DOHH2 (cell line): ENCODE measurements around the gene COL5A2.

Source experiments
- H3F3A ChIP-seq: fragments of 200-600 bp; sonication (generic), shearing (Covaris generic); 2 replicates; pipeline ENCODE4 v1.6.0; 2016; ENCODE audit warnings: antibody characterized with exemption, mild to moderate bottlenecking; ENCODE audit not compliant: control insufficient read depth, insufficient read depth
- H3K27ac ChIP-seq: fragments of 200-600 bp; sonication (generic); 2 replicates; pipeline ENCODE4 v1.5.1; 2014; ENCODE audit warnings: low read depth, mild to moderate bottlenecking, low read length, moderate library complexity
- H3K27me3 ChIP-seq: fragments of 200-600 bp; sonication (generic); 2 replicates; pipeline ENCODE4 v1.6.1; 2014; ENCODE audit warnings: mild to moderate bottlenecking, low read length, mixed read lengths; ENCODE audit not compliant: control insufficient read depth
- H3K36me3 ChIP-seq: fragments of 200-600 bp; sonication (generic); 2 replicates; pipeline ENCODE4 v1.6.1; 2014; ENCODE audit warnings: mild to moderate bottlenecking, low read length, moderate library complexity, mixed read lengths; ENCODE audit not compliant: control insufficient read depth
- H3K4me1 ChIP-seq: fragments of 200-600 bp; sonication (generic); 2 replicates; pipeline ENCODE4 v1.6.1; 2014; ENCODE audit warnings: mild to moderate bottlenecking, low read length, mixed read lengths; ENCODE audit not compliant: control insufficient read depth
- H3K4me2 ChIP-seq: fragments of 200-600 bp; sonication (generic); 2 replicates; pipeline ENCODE4 v1.6.0; 2014; ENCODE audit warnings: mild to moderate bottlenecking, low read length, moderate library complexity
- H3K4me3 ChIP-seq: fragments of 200-600 bp; sonication (generic); 2 replicates; pipeline ENCODE4 v1.5.1; 2014; ENCODE audit warnings: mild to moderate bottlenecking, low read length, mixed read lengths
- H3K79me2 ChIP-seq: fragments of 200-600 bp; sonication (generic); 2 replicates; pipeline ENCODE4 v1.6.1; 2014; ENCODE audit warnings: mild to moderate bottlenecking, low read length, mixed read lengths; ENCODE audit not compliant: control insufficient read depth
- H3K9me2 ChIP-seq: fragments of 200-600 bp; sonication (generic); replicated peaks from 2 replicates; pipeline ENCODE4 v1.6.1; 2014; ENCODE audit warnings: mild to moderate bottlenecking, low read length, mixed read lengths; ENCODE audit not compliant: control insufficient read depth
- H3K9me3 ChIP-seq: fragments of 200-600 bp; sonication (generic); 2 replicates; pipeline ENCODE4 v1.6.1; 2014; ENCODE audit warnings: antibody characterized with exemption, low read length, mixed read lengths; ENCODE audit not compliant: control insufficient read depth, insufficient read depth
- H4K20me1 ChIP-seq: fragments of 200-600 bp; sonication (generic); 2 replicates; pipeline ENCODE4 v1.6.0; 2014; ENCODE audit warnings: low read depth, mild to moderate bottlenecking, antibody characterized with exemption, low read length, moderate library complexity; ENCODE audit not compliant: control insufficient read depth, insufficient read depth
- EZH2phosphoT487 ChIP-seq: fragments of 200-600 bp; sonication (generic); IDR thresholded peaks from 2 replicates; pipeline ENCODE4 v1.6.1; 2017; ENCODE audit warnings: borderline replicate concordance, mild to moderate bottlenecking, antibody characterized with exemption, low read length, moderate library complexity, mixed read lengths
- TF ChIP-seq, protein P1 (sequence below): fragments of 200-600 bp; sonication (generic); IDR thresholded peaks from one replicate; pipeline ENCODE4 v1.5.1; 2014; ENCODE audit warnings: antibody characterized with exemption, mild to moderate bottlenecking, low read depth, low read length; ENCODE audit not compliant: poor library complexity, severe bottlenecking

COL5A2 gene

DNA sequence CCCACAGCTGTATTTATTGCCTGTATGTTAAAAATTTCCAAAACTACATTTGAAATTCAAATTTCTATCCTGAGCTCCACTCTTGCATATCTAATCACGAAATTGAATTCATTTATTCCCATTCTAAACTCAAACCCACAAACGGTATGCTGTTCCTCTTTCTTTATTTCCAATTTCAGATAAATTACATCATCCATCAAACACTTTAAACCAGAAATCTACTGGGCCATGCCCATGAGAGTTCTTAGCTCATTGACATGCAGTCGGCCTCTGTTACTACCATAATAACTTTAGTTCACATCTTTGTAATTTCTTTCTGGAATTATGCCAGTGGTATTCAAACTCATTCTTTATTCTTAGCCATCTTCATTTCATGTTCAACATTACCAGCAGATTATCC lies 105.1 kb downstream of the COL5A2 start:
- H3K36me3 ChIP-seq: no peaks in the 10 kb centered on the region
- no peaks in the 10 kb centered on the region for H3F3A ChIP-seq
- H3K4me2 ChIP-seq: no peak overlapping the region
- no peaks in the 10 kb centered on the region for H3K9me3 ChIP-seq
- TF ChIP-seq, protein P1, sequence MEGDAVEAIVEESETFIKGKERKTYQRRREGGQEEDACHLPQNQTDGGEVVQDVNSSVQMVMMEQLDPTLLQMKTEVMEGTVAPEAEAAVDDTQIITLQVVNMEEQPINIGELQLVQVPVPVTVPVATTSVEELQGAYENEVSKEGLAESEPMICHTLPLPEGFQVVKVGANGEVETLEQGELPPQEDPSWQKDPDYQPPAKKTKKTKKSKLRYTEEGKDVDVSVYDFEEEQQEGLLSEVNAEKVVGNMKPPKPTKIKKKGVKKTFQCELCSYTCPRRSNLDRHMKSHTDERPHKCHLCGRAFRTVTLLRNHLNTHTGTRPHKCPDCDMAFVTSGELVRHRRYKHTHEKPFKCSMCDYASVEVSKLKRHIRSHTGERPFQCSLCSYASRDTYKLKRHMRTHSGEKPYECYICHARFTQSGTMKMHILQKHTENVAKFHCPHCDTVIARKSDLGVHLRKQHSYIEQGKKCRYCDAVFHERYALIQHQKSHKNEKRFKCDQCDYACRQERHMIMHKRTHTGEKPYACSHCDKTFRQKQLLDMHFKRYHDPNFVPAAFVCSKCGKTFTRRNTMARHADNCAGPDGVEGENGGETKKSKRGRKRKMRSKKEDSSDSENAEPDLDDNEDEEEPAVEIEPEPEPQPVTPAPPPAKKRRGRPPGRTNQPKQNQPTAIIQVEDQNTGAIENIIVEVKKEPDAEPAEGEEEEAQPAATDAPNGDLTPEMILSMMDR: no peak
- TF ChIP-seq EZH2phosphoT487: no peak
- no peak overlapping the region for H3K27ac ChIP-seq
- no peak overlapping the region for H3K4me3 ChIP-seq
- H3K27me3 ChIP-seq: no peaks in the 10 kb centered on the region
- no peaks in the 10 kb centered on the region for H3K79me2 ChIP-seq
- H4K20me1 ChIP-seq: no peaks in the 10 kb centered on the region
- no peaks in the 10 kb centered on the region; the same call in 1 of the 2 replicates for H3K4me1 ChIP-seq
- no peaks in the 10 kb centered on the region for H3K9me2 ChIP-seq

GRCh38 chr2:189072036-189072435 lies 107.5 kb downstream of the COL5A2 start:
- no peak overlapping the region for H3K27ac ChIP-seq
- TF ChIP-seq EZH2phosphoT487: no peak
- TF ChIP-seq, protein P1: no peak
- no peaks in the 10 kb centered on the region for H3K27me3 ChIP-seq
- no peaks in the 10 kb centered on the region; the same call in 1 of the 2 replicates for H3K4me1 ChIP-seq
- no peaks in the 10 kb centered on the region for H3F3A ChIP-seq
- no peaks in the 10 kb centered on the region for H4K20me1 ChIP-seq
- H3K9me2 ChIP-seq: no peaks in the 10 kb centered on the region
- no peaks in the 10 kb centered on the region for H3K36me3 ChIP-seq
- H3K4me3 ChIP-seq: no peak overlapping the region
- no peak overlapping the region for H3K4me2 ChIP-seq
- no peaks in the 10 kb centered on the region for H3K9me3 ChIP-seq
- no peaks in the 10 kb centered on the region for H3K79me2 ChIP-seq

- H3K27ac ChIP-seq: no peak overlapping the region
- no peak overlapping the region for H3K4me2 ChIP-seq
- no peaks in the 10 kb centered on the region for H4K20me1 ChIP-seq
- no peaks in the 10 kb centered on the region; the same call in 1 of the 2 replicates for H3K4me1 ChIP-seq
- no peaks in the 10 kb centered on the region for H3F3A ChIP-seq
- no peaks in the 10 kb centered on the region for H3K36me3 ChIP-seq
- no peaks in the 10 kb centered on the region for H3K27me3 ChIP-seq
- TF ChIP-seq EZH2phosphoT487: no peak
- TF ChIP-seq, protein P1: no peak
- no peak overlapping the region for H3K4me3 ChIP-seq
- H3K79me2 ChIP-seq: no peaks in the 10 kb centered on the region
- H3K9me3 ChIP-seq: no peaks in the 10 kb centered on the region
- no peaks in the 10 kb centered on the region for H3K9me2 ChIP-seq
These were observed 109.5 kb downstream of the COL5A2 start for GRCh38 chr2:189069855-189070619.
